ENCODE results near the gene LCP1. TPM values are rescaled to one million over a fixed set of nuclear protein-coding genes. Genes with fewer than 3 reads are reported as not detected.

Gene LCP1
- total RNA-seq, 2 experiments from 2014 or later, result 965 to 1,009 TPM

DNA sequence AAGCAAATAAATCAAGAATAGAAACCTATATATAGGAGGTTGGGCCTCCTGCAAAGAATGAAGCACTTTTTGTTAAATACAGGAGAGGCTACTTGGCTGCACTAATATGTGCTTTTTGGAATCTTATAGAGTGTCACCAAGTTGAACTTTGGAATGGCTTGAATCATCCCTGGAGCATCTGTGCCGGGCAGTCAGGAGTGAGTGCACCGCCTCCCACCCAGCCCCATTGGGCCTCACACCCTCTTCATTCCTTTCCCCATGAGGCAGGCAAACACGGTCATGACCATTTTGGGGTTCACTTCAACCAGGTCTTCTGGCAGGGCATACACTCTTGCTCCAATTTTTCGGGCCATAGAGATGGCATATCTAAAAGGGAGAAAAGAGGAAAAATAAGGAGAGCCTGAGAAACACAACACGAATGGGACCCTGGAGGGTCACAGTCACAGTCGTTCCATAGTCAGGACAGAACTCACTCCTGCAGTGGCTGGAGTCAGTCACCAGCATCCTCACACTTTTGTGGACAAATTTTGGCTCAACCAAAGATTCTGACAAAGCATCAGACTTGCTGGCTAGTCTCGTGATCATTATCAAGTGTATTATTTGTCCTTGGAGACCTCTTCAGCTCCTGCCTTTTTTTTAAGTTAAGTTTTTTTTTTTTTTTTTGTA is 54.5 kb downstream of the LCP1 start:
- Mint-ChIP-seq H3K27ac (no peak overlapping the region), H3K27me3 (no peaks in the 10 kb centered on the region), H3K4me3 (no peak overlapping the region), H3K4me1 (peaks cover 32% of the 10 kb centered on the region), H3K36me3 (peaks cover 42% of the 10 kb centered on the region), H3K9me3 (no peaks in the 10 kb centered on the region)
- no peak for DNase-seq
- POLR2A ChIA-PET, result interaction anchor here (1.0 kb wide), 1 partner anchor 8 kb away, joined by 4 read pairs; no protein-coding TSS in a partner anchor
- ATAC-seq (ENCODE audit: low read depth), result no peak

GRCh38 chr13:46126552-46127357 is 55.2 kb downstream of the LCP1 start:
- H3K4me3 Mint-ChIP-seq, result no peak overlapping the region
- no peaks in the 10 kb centered on the region for H3K9me3 Mint-ChIP-seq
- peaks cover 25% of the 10 kb centered on the region for H3K4me1 Mint-ChIP-seq
- no peaks in the 10 kb centered on the region for H3K27me3 Mint-ChIP-seq
- peak overlapping the region; percentile 36 for H3K27ac Mint-ChIP-seq
- DNase-seq (peak; percentile 67), ATAC-seq (ENCODE audit: low read depth) (peak; percentile 82)
- POLR2A ChIA-PET, result interaction anchor here (1.0 to 1.1 kb wide), 2 partner anchors 8 to 11 kb away, joined by 4 read pairs; no protein-coding TSS in a partner anchor
- H3K36me3 Mint-ChIP-seq, result peaks cover 38% of the 10 kb centered on the region

- peaks cover 25% of the 10 kb centered on the region for H3K4me1 Mint-ChIP-seq
- POLR2A ChIA-PET, result interaction anchor here (1.1 kb wide), 1 partner anchor 11 kb away, joined by 4 read pairs; no protein-coding TSS in a partner anchor
- peak overlapping the region; percentile 68 for H3K27ac Mint-ChIP-seq
- no peak overlapping the region for H3K4me3 Mint-ChIP-seq
- no peaks in the 10 kb centered on the region for H3K9me3 Mint-ChIP-seq
- H3K36me3 Mint-ChIP-seq, result peaks cover 32% of the 10 kb centered on the region
- DNase-seq (no peak), ATAC-seq (ENCODE audit: low read depth) (no peak)
- no peaks in the 10 kb centered on the region for H3K27me3 Mint-ChIP-seq
Observed at GRCh38 chr13:46126056-46126455, 55.9 kb downstream of the LCP1 start.

DNA sequence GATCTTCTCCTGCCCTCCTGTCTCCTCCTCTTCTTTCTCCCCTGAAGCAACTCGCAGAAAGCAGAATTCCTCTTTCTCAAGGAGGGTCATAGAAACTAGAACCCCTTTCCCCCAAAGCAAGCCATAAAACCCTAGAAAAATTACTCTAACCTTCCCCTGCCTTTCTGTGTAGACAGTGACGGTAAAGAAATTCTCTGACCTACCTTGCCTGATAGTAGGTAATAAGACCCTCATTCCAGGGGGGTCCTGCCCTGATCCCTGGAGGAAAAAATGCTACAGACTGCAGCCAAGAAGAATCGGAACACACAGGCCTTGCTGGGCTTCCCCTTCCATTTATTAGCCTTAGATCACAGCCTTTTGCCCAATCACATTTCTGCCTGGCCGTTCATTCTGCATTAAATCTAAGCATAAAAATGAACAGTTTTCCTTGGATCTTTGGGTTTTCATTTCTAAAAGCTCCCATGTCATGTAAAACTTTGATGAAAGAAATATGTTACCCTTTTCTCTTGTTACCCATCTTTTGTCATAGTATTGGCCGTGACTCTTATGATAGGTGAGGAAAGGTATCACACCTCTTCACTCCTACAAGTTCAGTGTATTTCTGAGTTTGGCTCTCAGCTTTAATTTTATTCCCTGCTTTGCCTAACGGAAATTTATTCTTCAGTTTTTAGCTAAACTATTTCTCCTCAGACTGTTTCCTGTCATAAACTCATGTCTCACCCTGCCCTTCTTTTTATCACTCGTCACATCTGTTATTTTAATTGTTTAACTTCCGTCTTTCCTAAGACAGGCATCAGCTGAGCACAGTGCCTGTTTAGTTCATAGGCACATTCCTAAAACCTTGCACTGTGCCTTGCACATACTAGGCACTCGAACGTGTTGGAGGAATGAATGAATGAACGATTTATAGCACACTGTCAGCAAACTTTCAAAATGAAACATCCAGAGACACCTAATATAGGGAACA is 56.7 kb downstream of the LCP1 start:
- DNase-seq (no peak), ATAC-seq (ENCODE audit: low read depth) (no peak)
- peak overlapping the region; percentile 68 for H3K27ac Mint-ChIP-seq
- H3K4me1 Mint-ChIP-seq, result peaks cover 25% of the 10 kb centered on the region
- peaks cover under 1% of the 10 kb centered on the region for H3K27me3 Mint-ChIP-seq
- POLR2A ChIA-PET, result interaction anchor here (0.9 kb wide), 1 partner anchor 73 kb away, joined by 3 read pairs; the partner anchor contains the start of gene ZC3H13
- no peaks in the 10 kb centered on the region for H3K9me3 Mint-ChIP-seq
- peaks cover 27% of the 10 kb centered on the region for H3K36me3 Mint-ChIP-seq
- H3K4me3 Mint-ChIP-seq, result no peak overlapping the region

- Mint-ChIP-seq H3K9me3 (no peaks in the 10 kb centered on the region), H3K4me3 (no peak overlapping the region), H3K4me1 (peaks cover 27% of the 10 kb centered on the region), H3K27ac (peak overlapping the region; percentile 57), H3K36me3 (peaks cover 25% of the 10 kb centered on the region), H3K27me3 (peaks cover 4% of the 10 kb centered on the region)
- peak; percentile 28 for ATAC-seq (ENCODE audit: low read depth)
- no peak for DNase-seq
- POLR2A ChIA-PET, result interaction anchor here (0.9 kb wide), 1 partner anchor 72 kb away, joined by 3 read pairs; the partner anchor contains the start of gene ZC3H13
Observed at GRCh38 chr13:46124531-46124966, 57.4 kb downstream of the LCP1 start.

GRCh38 chr13:46122304-46122703 is 59.7 kb downstream of the LCP1 start:
- Mint-ChIP-seq H3K27ac (no peak overlapping the region), H3K4me3 (no peak overlapping the region), H3K36me3 (peaks cover 16% of the 10 kb centered on the region), H3K4me1 (peaks cover 23% of the 10 kb centered on the region), H3K27me3 (peaks cover 4% of the 10 kb centered on the region), H3K9me3 (no peaks in the 10 kb centered on the region)
- no peak for DNase-seq
- POLR2A ChIA-PET, result no interaction called here
- ATAC-seq (ENCODE audit: low read depth), result no peak

- POLR2A ChIA-PET, result no interaction called here
- no peak for ATAC-seq (ENCODE audit: low read depth)
- peaks cover 12% of the 10 kb centered on the region for H3K36me3 Mint-ChIP-seq
- no peak overlapping the region for H3K4me3 Mint-ChIP-seq
- no peak overlapping the region for H3K27ac Mint-ChIP-seq
- H3K9me3 Mint-ChIP-seq, result no peaks in the 10 kb centered on the region
- H3K4me1 Mint-ChIP-seq, result peaks cover 21% of the 10 kb centered on the region
- DNase-seq, result no peak
- H3K27me3 Mint-ChIP-seq, result peaks cover 4% of the 10 kb centered on the region
Observed at GRCh38 chr13:46121597-46122163, 60.3 kb downstream of the LCP1 start.

- POLR2A ChIA-PET, result interaction anchor here (1.2 kb wide), 1 partner anchor 69 kb away, joined by 4 read pairs; the partner anchor contains the start of gene ZC3H13
- DNase-seq, result no peak
- peaks cover 4% of the 10 kb centered on the region for H3K27me3 Mint-ChIP-seq
- no peaks in the 10 kb centered on the region for H3K9me3 Mint-ChIP-seq
- peaks cover 8% of the 10 kb centered on the region for H3K36me3 Mint-ChIP-seq
- H3K4me1 Mint-ChIP-seq, result peaks cover 18% of the 10 kb centered on the region
- ATAC-seq (ENCODE audit: low read depth), result no peak
- no peak overlapping the region for H3K4me3 Mint-ChIP-seq
- no peak overlapping the region for H3K27ac Mint-ChIP-seq
Observed at GRCh38 chr13:46121033-46121432, 60.9 kb downstream of the LCP1 start.

DNA sequence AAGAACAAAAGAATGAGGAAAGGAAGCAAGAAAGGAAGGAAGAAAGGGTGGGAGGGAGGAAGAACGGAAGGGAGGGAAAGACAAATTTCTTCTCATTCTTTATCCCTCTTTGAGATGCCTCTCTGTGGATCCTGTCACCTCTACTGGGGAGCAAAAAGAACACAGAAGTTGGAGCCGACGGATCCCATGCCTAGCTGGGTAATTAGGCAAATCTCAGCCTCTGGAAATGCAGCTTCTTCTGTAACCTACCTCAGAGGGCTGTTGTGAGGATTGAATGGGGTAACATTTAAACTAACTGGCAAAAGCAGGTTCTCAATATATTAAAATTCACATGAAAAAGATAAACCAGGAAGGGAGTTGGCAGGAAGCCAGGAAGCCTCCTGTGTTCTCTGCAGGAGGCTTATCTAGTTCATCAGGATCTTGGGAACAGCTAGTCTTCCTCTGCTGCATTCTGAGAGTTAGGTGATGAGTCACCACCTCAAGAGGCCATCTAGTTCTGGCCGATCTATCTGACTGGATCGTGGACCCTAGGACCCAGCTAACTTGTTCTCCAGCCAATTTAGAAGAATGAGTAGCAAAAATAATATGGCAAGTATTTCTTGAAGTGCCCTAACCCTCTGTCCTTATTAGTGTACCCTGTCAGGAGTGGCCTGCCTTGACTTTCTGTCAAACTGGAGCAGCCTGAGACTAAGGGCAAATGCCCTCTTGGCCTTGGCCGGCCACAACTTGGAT is 61.9 kb downstream of the LCP1 start:
- no peak for ATAC-seq (ENCODE audit: low read depth)
- DNase-seq, result no peak
- no peak overlapping the region for H3K27ac Mint-ChIP-seq
- H3K27me3 Mint-ChIP-seq, result peaks cover 4% of the 10 kb centered on the region
- H3K4me1 Mint-ChIP-seq, result peaks cover 9% of the 10 kb centered on the region
- POLR2A ChIA-PET, result interaction anchor here (1.2 kb wide), 1 partner anchor 68 kb away, joined by 4 read pairs; the partner anchor contains the start of gene ZC3H13
- H3K4me3 Mint-ChIP-seq, result no peak overlapping the region
- peaks cover 3% of the 10 kb centered on the region for H3K36me3 Mint-ChIP-seq
- no peaks in the 10 kb centered on the region for H3K9me3 Mint-ChIP-seq

GRCh38 chr13:46116653-46117502 is 65.1 kb downstream of the LCP1 start:
- ATAC-seq (ENCODE audit: low read depth) (no peak), DNase-seq (no peak)
- Mint-ChIP-seq H3K36me3 (no peaks in the 10 kb centered on the region), H3K4me1 (peaks cover 1% of the 10 kb centered on the region), H3K27ac (no peak overlapping the region), H3K4me3 (no peak overlapping the region), H3K27me3 (peaks cover 5% of the 10 kb centered on the region), H3K9me3 (no peaks in the 10 kb centered on the region)
- POLR2A ChIA-PET, result no interaction called here

- DNase-seq, result no peak
- Mint-ChIP-seq H3K9me3 (no peaks in the 10 kb centered on the region), H3K36me3 (no peaks in the 10 kb centered on the region), H3K4me3 (no peak overlapping the region), H3K4me1 (peaks cover 1% of the 10 kb centered on the region), H3K27ac (no peak overlapping the region), H3K27me3 (peaks cover 13% of the 10 kb centered on the region)
- ATAC-seq (ENCODE audit: low read depth), result no peak
- POLR2A ChIA-PET, result no interaction called here
Observed at GRCh38 chr13:46114613-46115012, 67.4 kb downstream of the LCP1 start.
